PC-3 (cell line): ENCODE measurements around the gene SPANXN4.

Experiments used
- CTCF ChIP-seq: fragments of 300-600 bp; sonication (generic); conservative IDR thresholded peaks from 2 replicates; pipeline ENCODE4 v1.5.1; 2017; ENCODE audit warnings: antibody characterized with exemption, low read depth, mild to moderate bottlenecking, low read length
- EZH2 ChIP-seq: fragments of 300-600 bp; sonication (generic); IDR thresholded peaks from one replicate; pipeline ENCODE4 v1.6.1; 2017; ENCODE audit warnings: antibody characterized with exemption, mild to moderate bottlenecking, low read length; ENCODE audit not compliant: unreplicated experiment
- EZH2phosphoT487 ChIP-seq: fragments of 300-600 bp; sonication (generic); IDR thresholded peaks from 2 replicates; pipeline ENCODE4 v1.6.1; 2018; ENCODE audit warnings: mild to moderate bottlenecking, antibody characterized with exemption, low read length, borderline replicate concordance

- no peak for TF ChIP-seq CTCF
- TF ChIP-seq EZH2 = no peak
- TF ChIP-seq EZH2phosphoT487 = no peak
Measured at GRCh38 chrX:143047511-143047910, 21.8 kb downstream of the SPANXN4 start.
